B cell (primary cell): Measurements from ENCODE around the gene DMC1.

Experiments
- CTCF ChIP-seq: fragments of 200-600 bp; IDR thresholded peaks from one replicate; pipeline ENCODE4 v1.8.0; 2022; ENCODE audit warnings: antibody characterized with exemption, mild to moderate bottlenecking
- EZH2 ChIP-seq: IDR thresholded peaks from 2 replicates; pipeline ENCODE4 v1.6.1; 2012; ENCODE audit warnings: borderline replicate concordance, low read depth, mild to moderate bottlenecking, moderate library complexity, low read length; ENCODE audit not compliant: insufficient read depth, poor library complexity, severe bottlenecking

DNA sequence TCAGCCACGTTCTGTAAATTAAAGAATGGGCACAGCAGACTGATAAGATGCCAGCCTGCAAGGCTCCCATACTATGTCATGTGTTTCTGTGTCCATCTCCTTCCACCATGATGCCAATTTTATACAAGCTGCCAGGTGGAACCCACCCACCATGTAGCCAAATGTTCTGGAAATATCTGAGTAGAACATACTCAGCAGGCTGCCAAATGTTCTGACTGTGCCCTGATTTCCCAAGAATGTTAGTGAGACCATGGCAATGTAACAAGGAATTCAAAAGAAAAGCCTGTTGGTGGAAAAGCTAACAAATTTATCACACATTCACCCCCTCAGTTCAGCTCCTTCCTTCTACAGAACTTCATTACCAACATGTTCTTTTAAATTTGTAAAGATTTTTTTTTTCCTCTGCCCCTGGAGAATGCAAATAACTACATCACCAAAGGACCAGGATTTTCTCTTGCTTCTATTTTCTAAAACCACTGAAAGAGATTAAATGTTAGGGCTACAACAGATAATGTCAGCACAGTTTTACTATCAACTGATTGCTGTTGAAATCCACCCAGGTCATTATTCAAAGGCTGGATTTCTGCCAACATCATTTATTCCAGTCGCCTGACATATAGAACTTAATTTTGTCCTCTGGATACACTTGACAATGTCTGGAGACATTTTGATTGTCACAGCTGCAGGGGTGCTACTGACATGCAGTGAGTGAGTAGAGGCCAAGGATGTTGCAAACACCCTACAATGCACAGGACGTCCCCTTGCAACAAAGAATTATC is 3.1 kb downstream of the DMC1 start:
- TF ChIP-seq CTCF (no peak), EZH2 (no peak)
